Cortex of kidney (tissue), 1 donor: ENCODE data around the gene TXNL4A.

Experiments
- DNase-seq: peaks from one replicate; lab custom pipeline; 2025; lab: John Stamatoyannopoulos, UW

Gene TXNL4A

DNA sequence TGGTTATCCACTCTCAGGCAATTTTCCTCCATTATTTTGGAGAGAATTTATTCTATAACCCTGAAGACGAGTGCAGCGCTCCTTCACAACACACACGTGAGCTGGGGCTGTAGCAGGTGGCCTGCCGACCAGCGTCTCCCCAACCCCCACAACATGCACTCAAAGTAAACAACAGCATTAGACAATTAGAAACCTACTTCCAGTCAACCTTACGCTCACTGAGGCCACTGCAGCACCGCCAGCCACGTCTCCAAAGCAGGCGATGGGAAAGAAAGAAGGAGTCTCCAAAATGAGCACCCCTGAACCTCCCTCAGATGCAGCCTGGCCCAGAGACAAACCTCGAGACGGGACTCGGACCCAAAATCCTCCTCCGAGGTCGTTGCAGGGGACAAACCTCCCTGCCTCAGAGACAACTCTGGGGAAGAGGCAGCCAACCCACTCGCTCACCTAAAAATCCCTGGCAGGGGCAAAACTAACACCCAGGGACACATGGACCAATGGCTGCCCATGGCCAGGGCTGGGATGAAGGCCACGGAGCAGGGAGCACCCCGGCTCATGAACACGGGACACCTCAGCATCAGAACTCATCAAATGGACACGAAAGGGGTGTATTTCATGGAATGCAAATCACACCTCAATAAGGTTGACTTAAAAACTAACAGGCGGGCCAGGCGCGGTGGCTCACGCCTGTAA, 39.5 kb downstream of the TXNL4A start:
- no peak for DNase-seq

GRCh38 chr18:79947881-79948610, 40.3 kb downstream of the TXNL4A start:
- DNase-seq, result no peak

- DNase-seq, result no peak
Observed at GRCh38 chr18:79947054-79947755, 41.2 kb downstream of the TXNL4A start.

DNA sequence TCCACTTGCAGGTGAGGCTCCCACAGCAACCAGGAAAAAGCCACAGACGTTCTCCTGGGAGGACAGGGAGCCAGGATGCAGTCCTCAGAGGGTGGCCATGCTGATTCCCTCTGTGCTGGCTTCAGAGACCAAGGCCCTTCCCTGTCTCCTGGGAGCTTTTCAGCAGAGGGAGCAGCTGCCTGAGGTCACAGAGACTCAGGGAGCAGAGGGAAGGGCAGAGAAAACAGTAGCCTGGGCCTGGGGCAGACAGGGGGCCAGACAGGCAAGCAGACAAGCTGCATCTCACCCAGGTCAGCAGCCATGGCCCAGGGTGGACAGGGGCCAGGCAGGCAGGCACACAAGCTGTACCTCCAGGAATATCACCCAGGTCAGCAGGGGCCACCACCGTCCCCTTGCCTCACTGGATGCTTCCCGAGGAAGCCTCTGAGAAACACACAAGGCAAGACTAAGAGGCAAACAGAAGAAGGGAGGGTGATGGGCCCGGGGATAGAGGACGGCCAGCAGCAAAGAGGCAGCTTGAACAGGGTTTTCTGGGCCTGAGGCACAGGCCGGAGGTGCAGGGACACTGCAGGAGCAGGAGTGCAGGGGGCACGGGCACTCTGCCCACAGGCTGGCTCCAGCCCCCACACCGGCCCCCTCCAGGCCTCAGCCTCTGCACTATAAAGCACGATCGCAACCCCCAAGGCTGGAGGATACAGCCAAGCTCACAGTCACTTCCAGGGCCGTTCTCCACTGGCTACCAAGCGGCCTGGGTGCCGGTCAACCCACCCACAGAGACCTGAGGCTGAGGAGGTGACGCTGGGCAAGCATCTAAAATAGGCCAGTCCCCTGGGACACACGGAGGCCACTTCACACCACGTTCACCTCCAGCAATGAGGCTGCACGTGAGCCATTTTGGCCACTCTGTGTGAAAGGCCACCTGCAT, 43.0 kb downstream of the TXNL4A start:
- no peak for DNase-seq

- no peak for DNase-seq
Observed at GRCh38 chr18:79944746-79945117, 43.6 kb downstream of the TXNL4A start.

GRCh38 chr18:79944126-79944731, 44.1 kb downstream of the TXNL4A start:
- DNase-seq, result no peak

DNA sequence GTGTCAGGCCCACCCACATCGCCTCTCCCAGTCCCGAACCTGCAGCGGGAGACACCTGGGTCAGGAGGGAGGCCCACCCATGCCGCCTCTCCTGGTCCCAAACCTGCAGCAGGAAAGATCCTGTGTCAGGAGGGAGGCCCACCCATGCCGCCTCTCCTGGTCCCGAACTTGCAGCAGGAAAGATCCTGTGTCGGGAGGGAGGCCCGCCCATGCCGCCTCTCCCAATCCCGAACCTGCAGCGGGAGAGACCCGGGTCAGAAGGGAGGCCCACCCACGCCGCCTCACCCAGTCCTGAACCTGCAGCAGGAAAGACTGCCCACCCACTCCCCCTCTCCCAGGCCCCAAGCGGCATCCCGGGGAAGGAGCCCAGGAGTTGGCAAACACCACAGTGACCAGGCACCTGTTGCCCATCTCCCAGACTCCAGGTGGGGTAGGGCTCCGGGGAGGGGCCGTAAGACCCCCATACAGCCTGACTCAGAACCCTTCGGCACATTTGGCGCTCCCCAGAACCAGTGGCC, 44.7 kb downstream of the TXNL4A start:
- no peak for DNase-seq

DNA sequence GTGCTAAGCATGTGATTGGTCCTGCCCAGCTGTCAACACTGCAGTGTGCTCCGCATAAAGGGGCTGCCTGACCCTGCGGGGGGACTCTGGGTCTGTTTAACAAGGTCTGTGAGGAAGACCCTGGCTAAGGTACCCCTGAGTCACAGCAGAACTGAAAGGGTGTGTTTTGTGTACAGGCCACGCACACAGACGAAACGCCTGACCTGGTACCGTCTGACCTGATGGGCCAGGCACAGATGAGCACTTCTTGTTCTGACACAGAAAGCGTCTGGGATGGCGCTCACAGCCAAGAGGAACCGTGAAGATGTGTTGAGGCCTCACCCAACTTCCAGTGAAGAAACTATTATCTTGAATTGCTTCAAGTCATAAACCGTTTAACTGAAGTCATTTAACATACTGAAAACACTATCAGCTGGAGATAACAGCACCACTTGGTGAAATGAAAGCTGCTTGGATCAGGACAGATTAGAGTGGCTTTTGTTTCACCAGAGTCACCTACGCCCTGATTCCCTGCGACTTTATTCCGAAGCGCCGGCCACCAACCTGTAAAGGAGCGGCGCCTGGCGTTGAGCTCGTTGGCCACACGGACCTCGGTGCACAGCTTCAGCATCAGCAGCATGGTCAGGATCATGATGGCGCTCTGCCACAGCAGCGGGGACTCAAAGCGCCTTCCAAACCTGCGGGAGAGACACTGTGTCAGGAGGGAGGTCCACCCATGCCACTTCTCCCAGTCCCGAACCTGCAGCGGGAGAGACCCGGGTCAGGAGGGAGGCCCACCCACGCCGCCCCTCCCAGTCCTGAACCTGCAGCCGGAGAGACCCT, 45.4 kb downstream of the TXNL4A start:
- DNase-seq, result no peak

DNA sequence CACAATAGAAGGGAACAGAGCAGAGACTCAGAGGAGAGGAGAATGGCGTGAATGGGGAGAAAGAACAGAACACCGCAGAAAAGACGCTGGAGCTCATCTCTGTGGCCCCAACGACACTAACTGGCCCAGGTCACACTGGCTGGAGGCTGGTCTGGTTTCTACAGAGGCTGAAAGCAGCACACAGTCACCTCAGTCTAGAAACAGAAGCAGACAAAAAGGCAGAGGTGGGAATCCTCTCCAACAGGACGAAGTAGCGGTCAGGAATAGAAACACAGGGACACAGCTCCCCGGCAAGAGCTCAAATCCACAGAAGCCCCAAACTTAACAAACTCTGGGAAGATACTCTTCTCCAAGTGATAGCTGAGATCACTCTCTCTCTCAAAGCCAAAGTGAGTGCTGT, 46.2 kb downstream of the TXNL4A start:
- no peak for DNase-seq

DNA sequence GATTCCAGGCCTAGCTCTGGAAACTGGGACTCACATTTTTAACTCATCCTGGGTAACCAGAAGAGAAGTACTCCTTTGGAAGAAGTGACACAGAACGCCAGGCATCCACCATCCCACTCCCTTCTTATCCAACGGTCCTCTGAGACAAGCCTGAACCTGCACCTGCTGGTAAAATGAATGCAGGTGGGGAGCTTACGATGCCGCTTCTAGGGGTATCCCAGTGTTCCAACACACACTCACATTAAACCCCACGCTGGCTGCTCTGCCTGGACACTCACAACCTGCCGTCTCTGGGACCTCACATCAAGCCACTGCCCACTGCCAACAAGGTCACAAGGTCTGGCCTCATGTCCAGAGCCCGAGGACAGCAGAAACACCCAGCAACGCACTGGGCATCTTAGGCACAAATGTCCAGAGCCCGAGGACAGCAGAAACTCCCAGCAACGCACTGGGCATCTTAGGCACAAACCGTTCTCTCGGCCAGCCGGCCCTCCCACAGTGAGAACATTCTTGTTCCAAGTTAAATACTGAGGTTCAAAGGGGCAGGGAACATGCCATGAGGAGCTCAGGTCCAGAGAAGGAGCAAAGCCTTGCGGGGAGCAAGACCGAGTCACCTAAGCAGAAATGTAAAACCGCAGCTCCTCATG, 46.8 kb downstream of the TXNL4A start:
- DNase-seq, result no peak

DNA sequence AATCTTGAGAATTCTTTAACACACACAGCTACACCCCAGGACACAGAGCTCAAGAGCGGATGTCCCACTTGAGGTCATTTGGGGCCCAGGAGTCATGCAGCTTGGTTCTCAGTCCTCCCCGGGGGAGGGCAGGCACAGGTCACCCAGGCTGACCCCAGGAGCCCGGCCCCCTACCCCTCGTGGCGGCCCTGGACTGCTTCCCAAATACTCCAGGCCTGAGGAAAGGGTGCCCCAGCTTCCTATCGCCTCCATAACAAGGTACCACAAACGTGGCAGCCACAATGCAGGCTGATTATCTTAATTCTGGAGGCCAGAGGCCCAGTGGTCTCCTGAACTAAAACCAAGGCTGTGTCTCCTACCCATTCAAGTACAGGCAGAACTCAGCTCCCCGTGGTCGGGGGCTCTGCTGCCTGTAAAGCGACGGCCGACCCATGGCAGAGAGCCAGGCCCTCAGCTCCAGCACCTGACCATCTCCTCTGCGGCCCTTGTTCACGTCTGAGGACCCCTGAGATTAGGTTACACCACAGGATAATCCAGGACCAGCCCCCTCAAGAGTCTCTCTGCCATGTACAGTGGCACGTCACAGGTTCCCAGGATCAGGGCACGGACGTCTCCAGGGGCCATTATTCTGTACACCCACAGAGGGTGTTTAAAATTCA, 47.4 kb downstream of the TXNL4A start:
- no peak for DNase-seq

DNA sequence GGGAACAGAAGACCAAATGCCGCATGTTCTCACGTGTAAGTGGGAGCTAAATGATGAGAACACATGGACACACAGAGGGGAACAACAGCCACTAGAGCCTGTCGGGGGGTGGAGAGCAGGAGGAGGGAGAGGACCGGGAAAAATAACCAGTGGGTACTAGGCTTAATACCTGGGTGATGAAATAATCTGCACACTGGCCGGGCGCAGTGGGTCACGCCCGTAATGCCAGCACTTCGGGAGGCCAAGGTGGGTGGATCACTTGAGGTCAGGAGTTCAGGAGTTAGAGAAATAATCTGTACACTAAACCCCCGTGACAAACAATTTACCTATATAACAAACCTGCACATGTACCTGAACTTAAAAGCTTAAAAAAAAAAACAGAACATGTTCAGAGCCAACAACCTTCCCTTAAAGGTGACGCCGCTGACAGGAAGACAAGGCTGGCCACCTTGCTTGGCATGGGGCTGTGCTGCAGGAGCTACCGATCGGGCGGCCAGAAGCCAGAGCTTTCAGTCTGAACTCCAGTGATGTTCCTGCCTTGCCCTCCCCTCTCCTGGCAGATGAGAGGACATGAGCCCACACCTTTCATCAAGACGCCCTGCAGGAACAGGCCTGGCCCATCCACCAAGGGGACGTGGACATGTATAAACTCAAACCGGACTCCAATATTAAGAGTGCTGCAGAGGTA, 48.1 kb downstream of the TXNL4A start:
- no peak for DNase-seq

DNA sequence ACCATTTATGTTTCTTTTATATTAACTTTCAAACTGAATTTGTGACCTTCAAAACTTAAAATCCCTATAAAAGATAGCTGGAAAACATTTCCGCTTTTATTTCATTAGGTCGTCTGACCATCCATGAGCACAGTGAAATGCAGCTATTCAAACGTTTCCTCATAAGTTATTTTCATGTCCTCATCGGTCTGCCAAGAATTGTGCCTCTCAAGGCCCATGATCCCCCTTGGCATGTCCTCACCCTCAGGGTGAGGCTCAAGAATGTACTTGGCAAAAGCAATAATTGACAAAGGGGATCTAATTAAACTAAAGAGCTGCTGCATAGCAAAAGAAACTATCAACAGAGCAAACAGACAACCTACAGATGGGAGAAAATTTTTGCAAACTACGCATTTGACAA, 49.3 kb downstream of the TXNL4A start:
- DNase-seq, result no peak

DNA sequence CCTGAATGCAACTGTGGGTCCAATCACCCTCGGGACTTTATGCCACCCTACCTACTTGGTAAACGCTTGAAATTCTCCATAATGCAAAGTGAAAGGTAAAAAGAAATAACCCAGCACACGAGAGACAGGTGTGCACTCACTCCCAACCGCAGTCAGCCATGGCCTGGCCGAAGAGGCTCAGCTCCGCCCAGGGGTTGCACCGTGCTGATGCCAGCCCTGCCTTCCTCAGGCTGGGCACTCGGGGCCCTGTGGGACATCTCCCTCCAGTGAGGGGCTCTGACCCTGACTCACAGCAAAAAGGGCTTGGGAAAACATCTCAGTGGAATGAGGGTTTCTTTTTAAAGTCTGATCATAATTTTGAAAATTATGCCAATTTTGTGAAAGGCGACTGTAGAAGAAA, 50.2 kb downstream of the TXNL4A start:
- DNase-seq, result no peak

DNA sequence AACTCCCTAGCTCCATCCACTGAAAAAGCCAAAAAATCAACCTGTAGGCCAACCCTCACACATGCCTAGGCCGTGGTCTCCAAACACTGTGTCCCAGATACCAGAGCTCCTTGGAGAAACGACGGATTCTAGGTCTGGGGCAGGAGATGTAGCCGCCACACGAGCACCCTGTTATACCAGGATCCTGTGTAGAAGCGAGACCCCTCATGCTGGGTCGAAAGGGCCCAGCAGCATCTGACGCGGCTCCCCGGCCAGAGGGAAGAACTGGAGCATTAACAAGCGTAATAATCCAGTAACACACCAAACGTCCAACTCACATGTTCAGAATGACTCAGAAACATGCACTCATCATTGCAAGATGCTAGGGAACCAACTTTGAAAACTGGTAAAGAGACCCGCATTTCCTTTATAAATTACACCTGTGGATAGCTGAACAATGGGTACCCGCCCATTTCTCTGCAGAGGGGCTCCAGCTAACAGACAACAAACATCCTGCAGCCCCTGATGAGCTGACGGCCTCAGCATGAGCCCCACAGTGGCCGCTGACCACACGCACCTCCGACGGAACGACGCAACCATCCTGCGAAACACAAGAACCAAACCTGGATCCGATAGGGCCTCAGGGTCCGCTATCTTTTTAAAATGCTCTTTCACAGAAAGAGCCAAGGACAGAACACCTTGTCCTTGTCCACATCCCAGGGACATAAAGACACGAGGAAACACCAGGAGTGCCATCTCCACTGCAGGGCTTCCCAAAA, 51.1 kb downstream of the TXNL4A start:
- no peak for DNase-seq

DNA sequence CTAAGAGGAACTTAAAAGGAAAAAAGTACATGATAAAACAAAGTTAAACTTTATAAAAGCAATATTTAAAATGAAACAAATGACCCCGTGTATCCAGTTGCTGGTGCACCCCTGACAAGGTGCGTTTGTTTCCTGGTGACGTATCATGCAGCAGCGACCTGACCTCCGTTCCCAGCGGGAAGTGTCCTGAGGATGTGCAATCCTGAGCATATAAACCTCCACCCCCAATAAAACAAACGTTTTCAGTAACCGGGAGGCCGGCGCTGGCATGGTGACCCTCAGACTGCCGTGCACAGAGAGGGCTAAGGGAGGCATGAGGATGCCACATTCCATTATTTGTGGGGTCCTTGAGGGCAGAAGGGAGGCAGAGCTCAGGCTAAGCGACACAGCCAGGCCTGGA, 51.7 kb downstream of the TXNL4A start:
- no peak for DNase-seq

DNA sequence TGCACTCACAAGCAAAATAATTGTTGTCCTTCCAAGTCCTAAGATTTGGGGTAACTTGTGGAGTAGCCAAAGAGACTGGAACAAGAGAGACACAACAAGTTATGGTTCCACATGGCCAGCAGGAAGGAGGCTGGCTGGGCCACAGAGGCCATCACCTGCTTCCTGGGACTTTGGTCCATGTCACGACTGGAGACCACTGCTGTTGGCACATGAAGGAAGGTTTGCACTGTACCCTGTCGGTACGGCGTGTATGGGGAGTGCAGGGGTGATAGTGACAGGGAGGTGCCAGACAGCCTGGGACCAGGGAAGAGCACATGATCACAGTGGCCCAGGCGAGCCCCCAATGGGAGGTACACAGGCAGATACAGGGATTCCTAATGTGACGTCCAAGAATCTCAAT, 52.4 kb downstream of the TXNL4A start:
- no peak for DNase-seq

DNA sequence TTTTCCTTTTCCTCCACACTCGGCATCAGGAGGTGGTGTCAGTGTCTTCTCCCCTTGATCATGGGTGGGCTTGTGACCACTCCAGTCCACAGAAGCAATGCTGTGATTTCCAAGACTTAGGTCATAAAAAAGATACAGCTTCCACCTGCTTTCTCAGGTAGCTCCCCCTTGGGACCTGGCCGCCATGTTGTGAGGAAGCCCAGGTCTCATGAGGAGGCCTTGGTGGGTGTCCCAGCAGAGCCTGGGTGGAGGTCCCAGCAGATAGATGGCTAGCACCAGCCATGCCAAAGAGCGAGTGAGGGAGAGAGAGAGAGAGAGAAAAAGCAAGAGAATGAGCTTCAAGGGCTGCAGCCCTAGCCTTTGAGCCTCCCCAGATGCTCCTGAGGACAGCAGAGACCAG, 52.9 kb downstream of the TXNL4A start:
- DNase-seq, result no peak
